K562 (cell line): Measurements from ENCODE around the gene HDC. TPM values are rescaled to one million over a fixed set of nuclear protein-coding genes. Genes with fewer than 3 reads are reported as not detected.

Experiments used
- ATAC-seq: fragments of 200-7000 bp; cut with Tn5 transposase; 3 replicates; pipeline ENCODE4 v1.9.1; 2020; ENCODE audit warnings: moderate library complexity
- BruUV-seq: library from RNA; stranded (reverse); fragments of 400-500 nt; replicated peaks from 2 replicates; lab custom pipeline; 2021; lab: Mats Ljungman, UMichigan
- CTCF ChIA-PET: fragments of 300-600 bp; formaldehyde crosslinking; extraction: SDS; loops from one replicate; lab custom pipeline; 2021; ENCODE audit warnings: low intra/inter-chr PET ratio; lab: Yijun Ruan, JAX
- POLR2A ChIA-PET: fragments of 300-600, 350-650 bp; sonication (Branson Sonifier 250); formaldehyde crosslinking; extraction: SDS; loops from one replicate; lab custom pipeline; 2021; ENCODE audit warnings: antibody characterized with exemption, inconsistent platforms; lab: Yijun Ruan, JAX
- DNase-seq, 4 experiments: peaks; one replicate each; pipeline versions ENCODE4 v3.0.0 to v3.0.0-alpha.2; 2011 to 2018; ENCODE audit warnings: low spot score in 3 of 4, mixed read lengths in 3 of 4; ENCODE audit errors: extremely low read depth in 1 of 4
- FAIRE-seq: peaks from 2 replicates; lab custom pipeline; 2011; peaks lifted over from hg19 to GRCh38; lab: Jason Lieb, UNC
- H2AFZ ChIP-seq: 2 replicates; pipeline ENCODE4 v1.6.0; 2011; ENCODE audit warnings: low read depth, low read length, control low read depth, inconsistent platforms
- H3K27ac ChIP-seq: fragments of 200-600 bp; 3 replicates; pipeline ENCODE4 v1.8.0; 2011; ENCODE audit warnings: low read depth, mild to moderate bottlenecking, control low read depth, inconsistent platforms, low read length, moderate library complexity, mixed read lengths; ENCODE audit errors: extremely low read depth
- H3K27me3 ChIP-seq, 2 experiments: fragments of 300-600 bp in 1 of 2; 2 replicates in 1 of 2; 3 replicates in 1 of 2; pipeline versions ENCODE4 v1.6.0 to v1.8.0; 2011; ENCODE audit warnings: inconsistent platforms in 2 of 2, low read length in 2 of 2, mild to moderate bottlenecking in 1 of 2, mixed read lengths in 1 of 2, moderate library complexity in 1 of 2; ENCODE audit not compliant: control insufficient read depth in 2 of 2, insufficient read depth in 2 of 2
- H3K36me3 ChIP-seq: fragments of 300-600 bp; 3 replicates; pipeline ENCODE4 v1.8.0; 2011; ENCODE audit warnings: mild to moderate bottlenecking, low read length, inconsistent platforms; ENCODE audit not compliant: control insufficient read depth, insufficient read depth
- H3K4me1 ChIP-seq, 2 experiments: fragments of 200-600 bp in 1 of 2; replicated peaks in 1 of 2; 2 replicates in 1 of 2; 3 replicates in 1 of 2; pipeline versions ENCODE4 v1.5.1 to v1.8.0; 2011; ENCODE audit warnings: inconsistent platforms in 2 of 2, low read length in 2 of 2, mild to moderate bottlenecking in 1 of 2, mixed read lengths in 1 of 2, moderate library complexity in 1 of 2; ENCODE audit not compliant: control insufficient read depth in 2 of 2, insufficient read depth in 2 of 2
- H3K4me2 ChIP-seq: 2 replicates; pipeline ENCODE4 v1.6.1; 2011; ENCODE audit warnings: low read length, control low read depth, inconsistent platforms, mixed read lengths; ENCODE audit not compliant: insufficient read depth
- H3K4me3 ChIP-seq: fragments of 200-600 bp; sonication (generic), shearing (Covaris generic); 2 replicates; pipeline ENCODE4 v1.5.1; 2016; ENCODE audit warnings: control low read depth, inconsistent platforms
- H3K79me2 ChIP-seq: fragments of 200-600 bp; 3 replicates; pipeline ENCODE4 v1.8.0; 2011; ENCODE audit warnings: low read length, inconsistent platforms; ENCODE audit not compliant: control insufficient read depth, insufficient read depth
- H3K9ac ChIP-seq, 2 experiments: 2 replicates each; pipeline versions ENCODE4 v1.6.0 to v1.6.1; 2011; ENCODE audit warnings: low read depth in 2 of 2, low read length in 2 of 2, control low read depth in 1 of 2, inconsistent platforms in 1 of 2, mild to moderate bottlenecking in 1 of 2, mixed read lengths in 1 of 2; ENCODE audit not compliant: insufficient read depth in 1 of 2
- H3K9me1 ChIP-seq: one replicate; pipeline ENCODE4 v1.6.0; 2011; ENCODE audit warnings: inconsistent platforms, mild to moderate bottlenecking, low read length, moderate library complexity; ENCODE audit not compliant: control insufficient read depth, insufficient read depth
- H3K9me3 ChIP-seq: replicated peaks from 2 replicates; pipeline ENCODE4 v1.5.1; 2011; ENCODE audit warnings: low read depth, low read length, inconsistent platforms; ENCODE audit not compliant: control insufficient read depth, insufficient read depth
- H4K20me1 ChIP-seq: replicated peaks from 2 replicates; pipeline ENCODE4 v1.6.1; 2011; ENCODE audit warnings: low read length, inconsistent platforms, mixed read lengths; ENCODE audit not compliant: control insufficient read depth, insufficient read depth
- CEBPG ChIP-seq, 3 experiments: fragments of 200-800 bp in 1 of 3; sonication (Bioruptor generic) in 1 of 3; sonication (generic) in 1 of 3; formaldehyde crosslinking in 1 of 3; IDR thresholded peaks in 2 of 3; conservative IDR thresholded peaks in 1 of 3; 2 replicates each; pipeline versions ENCODE4 v1.6.1 to v1.8.0; 2016 to 2022; ENCODE audit warnings: missing compliant biosample characterization in 2 of 3, missing genetic modification characterization in 2 of 3, mild to moderate bottlenecking in 1 of 3, missing genetic modification reagents in 1 of 3
- NFIC ChIP-seq: fragments of 450-650 bp; IDR thresholded peaks from 2 replicates; pipeline ENCODE4 v1.6.1; 2017; ENCODE audit warnings: mild to moderate bottlenecking, inconsistent platforms
- PCBP2 ChIP-seq: fragments of 200-400 bp; formaldehyde crosslinking; IDR thresholded peaks from 2 replicates; pipeline ENCODE4 v1.6.1; 2018; ENCODE audit warnings: low read length, low read depth, mild to moderate bottlenecking, moderate library complexity; ENCODE audit not compliant: poor library complexity, severe bottlenecking
- RB1 ChIP-seq: fragments of 450-650 bp; IDR thresholded peaks from 2 replicates; pipeline ENCODE4 v1.6.1; 2017; ENCODE audit warnings: low read depth, mild to moderate bottlenecking
- ZNF449 ChIP-seq: fragments of 250-450 bp; sonication (Bioruptor Pico); IDR thresholded peaks from 2 replicates; pipeline ENCODE4 v1.8.0; 2022; ENCODE audit warnings: moderate library complexity, mild to moderate bottlenecking, inconsistent platforms
- ZNF766 ChIP-seq: fragments of 200-800 bp; sonication (Bioruptor generic); conservative IDR thresholded peaks from 2 replicates; pipeline ENCODE4 v1.6.1; 2016; ENCODE audit warnings: missing genetic modification characterization, missing compliant biosample characterization
- WGBS: fragments of 100-300 bp; shearing (Covaris generic); methylation state at CpG from one replicate; pipeline ENCODE4 v1.1.6; 2016; ENCODE audit warnings: low coverage, mixed read lengths; ENCODE audit not compliant: insufficient coverage; ENCODE audit errors: missing lambda C conversion rate; 5-methylcytosine and 5-hydroxymethylcytosine counted together
- in situ Hi-C: fragments of 300-500 bp; cut with MboI; formaldehyde crosslinking; loops from 4 replicates; pipeline ENCODE4 v1.15.0; 2018; ENCODE audit warnings: inconsistent platforms, mixed read lengths
- intact Hi-C: fragments of 100-400 bp; cut with micrococcal nuclease; formaldehyde crosslinking; loops from 2 replicates; pipeline ENCODE4 v1.14.2; 2022
- polyA plus RNA-seq, 8 experiments: library from polyadenylated mRNA; depleted of rRNA in 4 of 8; stranded (reverse) in 5 of 8; unstranded in 3 of 8; fragments of >200 nt; fragmentation: Nextera tagmentation in 2 of 8; fragmentation: Illumina TruSeq in 1 of 8; extraction: Ambion mirVana in 2 of 8; extraction: Trizol in 1 of 8; gene quantifications; 2 replicates each; pipeline versions ENCODE4 v1.2.1 to v1.2.3, GENCODE V29; 2011 to 2014; ENCODE audit warnings: inconsistent platforms in 1 of 8, missing spikeins in 1 of 8
- total RNA-seq, 7 experiments: library from RNA; depleted of rRNA in 6 of 7; stranded (reverse); fragments of >200 nt in 6 of 7; fragmentation: Illumina TruSeq in 2 of 7; extraction: Trizol in 2 of 7; gene quantifications; 2 replicates each; pipeline versions ENCODE4 v1.2.1 to v1.2.3, GENCODE V29; 2011 to 2021; ENCODE audit warnings: low replicate concordance in 1 of 7

Gene HDC
- total and polyA plus RNA-seq, 9 of the 15 experiments (the other 6 are each of a cell fraction or from before 2014, with no cell fraction given): 0.26 to 5.3 (median 0.99) TPM

GRCh38 chr15:50246631-50247030, 18.9 kb downstream of the HDC start:
- Histone ChIP-seq H3K27me3 (no peaks in the 10 kb centered on the region), H3K79me2 (no peaks in the 10 kb centered on the region), H3K4me3 (no peak overlapping the region), H3K27ac (no peak overlapping the region), H2AFZ (peak overlapping the region; percentile 49), H3K9me1 (no peaks in the 10 kb centered on the region), H3K36me3 (no peaks in the 10 kb centered on the region)
- CTCF ChIA-PET: no interaction called here
- no peak for ATAC-seq
- no peak for DNase-seq
- in situ Hi-C loops: no loop called here
- WGBS: 77% methylated on average over 2 of the region's 2 CpGs
- TF ChIP-seq ZNF449 (no peak), PCBP2 (no peak), CEBPG (CRISPR knock-in tag; IDR thresholded peaks at IDR 0.05) (no peak), CEBPG (tag; conservative IDR thresholded peaks at IDR 0.05 in 1 of 2, IDR thresholded peaks at IDR 0.05 in 1 of 2) (no peak), NFIC (no peak), ZNF766 (0 out of 2 replicates have a peak, but pooled peaks have one; percentile 28), RB1 (no peak)
- TF ChIP-seq, all 486 proteins: peak for 1
- no peak overlapping the region for H3K4me2 ChIP-seq
- H4K20me1 ChIP-seq: no peaks in the 10 kb centered on the region
- no TSS peak for BruUV-seq
- H3K9ac ChIP-seq: no peak overlapping the region
- POLR2A ChIA-PET: interaction anchor here (1.2 kb wide), 1 partner anchor 9 kb away, joined by 4 read pairs; no protein-coding TSS in a partner anchor
- no peaks in the 10 kb centered on the region for H3K9me3 ChIP-seq
- FAIRE-seq: no peak
- peaks cover 14 to 26% of the 10 kb centered on the region in 2 experiments; a peak in 4 of 5 replicates for H3K4me1 ChIP-seq
- intact Hi-C loops: no loop called here
